GM10266 (cell line): Measurements from ENCODE around the gene SLC34A3.

Source experiments
- DNase-seq: peaks from one replicate; pipeline ENCODE4 v3.0.0; 2012; ENCODE audit errors: extremely low spot score
- CTCF ChIP-seq: IDR thresholded peaks from 2 replicates; pipeline ENCODE4 v1.5.1; 2012; ENCODE audit warnings: mild to moderate bottlenecking, low read depth; ENCODE audit not compliant: control insufficient read depth, insufficient read depth; ENCODE audit errors: missing control alignments

Gene SLC34A3

GRCh38 chr9:137213160-137214060 is 17.3 kb upstream of the SLC34A3 start:
- TF ChIP-seq CTCF = peak; percentile 24
- DNase-seq = no peak

- TF ChIP-seq CTCF = no peak
- no peak for DNase-seq
Observed at GRCh38 chr9:137214620-137215019, 16.1 kb upstream of the SLC34A3 start.

- no peak for DNase-seq
- TF ChIP-seq CTCF = no peak
Observed at GRCh38 chr9:137215196-137215986, 15.3 kb upstream of the SLC34A3 start.

- TF ChIP-seq CTCF = no peak
- no peak for DNase-seq
Observed at GRCh38 chr9:137216188-137216965, 14.3 kb upstream of the SLC34A3 start.

GRCh38 chr9:137217276-137218211 is 13.2 kb upstream of the SLC34A3 start:
- no peak for TF ChIP-seq CTCF
- DNase-seq = no peak

- no peak for TF ChIP-seq CTCF
- DNase-seq = no peak
Observed at GRCh38 chr9:137218212-137218753, 12.4 kb upstream of the SLC34A3 start.
